Measurements from ENCODE around the gene EPHA5.
"Not testable (repeated sequence)": the region's sequence is repeated elsewhere in the genome, so short reads cannot be mapped to it uniquely, and the experiment has no call there.

Gene EPHA5

GRCh38 chr4:65343342-65343741 lies 326.9 kb downstream of the EPHA5 start:
- no peak for FAIRE-seq
- TF ChIP-seq POLR2AphosphoS5 (IDR thresholded peaks at IDR 0.05; ENCODE audit: low read depth, low read length) (no peak), TAF1 (IDR thresholded peaks at IDR 0.05; ENCODE audit: borderline replicate concordance, low read depth, low read length) (no peak), POLR2A (IDR thresholded peaks at IDR 0.05; ENCODE audit: low read depth, low read length) (no peak)
- DNase-seq (ENCODE audit: insufficient read length), result no peak

- no peak for TF ChIP-seq POLR2A (IDR thresholded peaks at IDR 0.05; ENCODE audit: low read depth, low read length)
- no peak for TF ChIP-seq TAF1 (IDR thresholded peaks at IDR 0.05; ENCODE audit: borderline replicate concordance, low read depth, low read length)
- no peak for TF ChIP-seq POLR2AphosphoS5 (IDR thresholded peaks at IDR 0.05; ENCODE audit: low read depth, low read length)
- no peak for FAIRE-seq
- no peak for DNase-seq (ENCODE audit: insufficient read length)
Measured at GRCh38 chr4:65341557-65341956, 328.7 kb downstream of the EPHA5 start.

GRCh38 chr4:65340382-65341109 lies 329.7 kb downstream of the EPHA5 start:
- DNase-seq (ENCODE audit: insufficient read length) (no peak), FAIRE-seq (no peak)
- TF ChIP-seq POLR2A (IDR thresholded peaks at IDR 0.05; ENCODE audit: low read depth, low read length), result no peak
- no peak for TF ChIP-seq POLR2AphosphoS5 (IDR thresholded peaks at IDR 0.05; ENCODE audit: low read depth, low read length)
- TF ChIP-seq TAF1 (IDR thresholded peaks at IDR 0.05; ENCODE audit: borderline replicate concordance, low read depth, low read length), result no peak

- TF ChIP-seq POLR2AphosphoS5 (IDR thresholded peaks at IDR 0.05; ENCODE audit: low read depth, low read length) (no peak), TAF1 (IDR thresholded peaks at IDR 0.05; ENCODE audit: borderline replicate concordance, low read depth, low read length) (no peak), POLR2A (IDR thresholded peaks at IDR 0.05; ENCODE audit: low read depth, low read length) (no peak)
- DNase-seq (ENCODE audit: insufficient read length), result no peak
- FAIRE-seq, result no peak
Measured at GRCh38 chr4:65337371-65337770, 332.9 kb downstream of the EPHA5 start.

GRCh38 chr4:65336465-65336864 lies 333.8 kb downstream of the EPHA5 start:
- FAIRE-seq (no peak), DNase-seq (ENCODE audit: insufficient read length) (no peak)
- TF ChIP-seq TAF1 (IDR thresholded peaks at IDR 0.05; ENCODE audit: borderline replicate concordance, low read depth, low read length) (no peak), POLR2A (IDR thresholded peaks at IDR 0.05; ENCODE audit: low read depth, low read length) (no peak)

GRCh38 chr4:65316534-65316933 lies 353.8 kb downstream of the EPHA5 start:
- no peak for TF ChIP-seq TAF1 (IDR thresholded peaks at IDR 0.05; ENCODE audit: borderline replicate concordance, low read depth, low read length)
- no peak for TF ChIP-seq POLR2AphosphoS5 (IDR thresholded peaks at IDR 0.05; ENCODE audit: low read depth, low read length)
- no peak for TF ChIP-seq POLR2A (IDR thresholded peaks at IDR 0.05; ENCODE audit: low read depth, low read length)

GRCh38 chr4:65311120-65311519 lies 359.2 kb downstream of the EPHA5 start:
- DNase-seq (ENCODE audit: insufficient read length) (no peak), FAIRE-seq (no peak)
- no peak for TF ChIP-seq POLR2AphosphoS5 (IDR thresholded peaks at IDR 0.05; ENCODE audit: low read depth, low read length)
- TF ChIP-seq POLR2A (IDR thresholded peaks at IDR 0.05; ENCODE audit: low read depth, low read length), result no peak
- no peak for TF ChIP-seq TAF1 (IDR thresholded peaks at IDR 0.05; ENCODE audit: borderline replicate concordance, low read depth, low read length)

More at GRCh38 chr4:65316534-65316933, 353.8 kb downstream of the EPHA5 start:
- FAIRE-seq, result no peak
- no peak for DNase-seq (ENCODE audit: insufficient read length)

GRCh38 chr4:65310586-65310985 lies 359.7 kb downstream of the EPHA5 start:
- no peak for FAIRE-seq
- no peak for DNase-seq (ENCODE audit: insufficient read length)
- TF ChIP-seq POLR2AphosphoS5 (IDR thresholded peaks at IDR 0.05; ENCODE audit: low read depth, low read length) (no peak), POLR2A (IDR thresholded peaks at IDR 0.05; ENCODE audit: low read depth, low read length) (no peak), TAF1 (IDR thresholded peaks at IDR 0.05; ENCODE audit: borderline replicate concordance, low read depth, low read length) (no peak)

- not testable (repeated sequence) for FAIRE-seq; DNase-seq (ENCODE audit: insufficient read length)
Measured at GRCh38 chr4:65308626-65309025, 361.7 kb downstream of the EPHA5 start.

- DNase-seq (ENCODE audit: insufficient read length), result no peak
- TF ChIP-seq POLR2AphosphoS5 (IDR thresholded peaks at IDR 0.05; ENCODE audit: low read depth, low read length) (no peak), POLR2A (IDR thresholded peaks at IDR 0.05; ENCODE audit: low read depth, low read length) (no peak), TAF1 (IDR thresholded peaks at IDR 0.05; ENCODE audit: borderline replicate concordance, low read depth, low read length) (no peak)
- no peak for FAIRE-seq
Measured at GRCh38 chr4:65302145-65302544, 368.1 kb downstream of the EPHA5 start.

- DNase-seq (ENCODE audit: insufficient read length) (no peak), FAIRE-seq (no peak)
- no peak for TF ChIP-seq POLR2AphosphoS5 (IDR thresholded peaks at IDR 0.05; ENCODE audit: low read depth, low read length)
- no peak for TF ChIP-seq TAF1 (IDR thresholded peaks at IDR 0.05; ENCODE audit: borderline replicate concordance, low read depth, low read length)
- TF ChIP-seq POLR2A (IDR thresholded peaks at IDR 0.05; ENCODE audit: low read depth, low read length), result no peak
Measured at GRCh38 chr4:65296246-65296645, 374.0 kb downstream of the EPHA5 start.

GRCh38 chr4:65287071-65287470 lies 383.2 kb downstream of the EPHA5 start:
- no peak for TF ChIP-seq POLR2A (IDR thresholded peaks at IDR 0.05; ENCODE audit: low read depth, low read length)
- FAIRE-seq, result no peak

More at GRCh38 chr4:65287071-65287470, 383.2 kb downstream of the EPHA5 start:
- no peak for DNase-seq (ENCODE audit: insufficient read length)

All from GM12892 (cell line).